ENCODE results near the gene NRL.

NRL gene

GRCh38 chr14:24080888-24081738, 33.6 kb downstream of the NRL start:
- DNase-seq (ENCODE audit: low spot score) = no peak

- DNase-seq (ENCODE audit: low spot score) = no peak
These were observed 34.6 kb downstream of the NRL start for GRCh38 chr14:24080142-24080530.

DNA sequence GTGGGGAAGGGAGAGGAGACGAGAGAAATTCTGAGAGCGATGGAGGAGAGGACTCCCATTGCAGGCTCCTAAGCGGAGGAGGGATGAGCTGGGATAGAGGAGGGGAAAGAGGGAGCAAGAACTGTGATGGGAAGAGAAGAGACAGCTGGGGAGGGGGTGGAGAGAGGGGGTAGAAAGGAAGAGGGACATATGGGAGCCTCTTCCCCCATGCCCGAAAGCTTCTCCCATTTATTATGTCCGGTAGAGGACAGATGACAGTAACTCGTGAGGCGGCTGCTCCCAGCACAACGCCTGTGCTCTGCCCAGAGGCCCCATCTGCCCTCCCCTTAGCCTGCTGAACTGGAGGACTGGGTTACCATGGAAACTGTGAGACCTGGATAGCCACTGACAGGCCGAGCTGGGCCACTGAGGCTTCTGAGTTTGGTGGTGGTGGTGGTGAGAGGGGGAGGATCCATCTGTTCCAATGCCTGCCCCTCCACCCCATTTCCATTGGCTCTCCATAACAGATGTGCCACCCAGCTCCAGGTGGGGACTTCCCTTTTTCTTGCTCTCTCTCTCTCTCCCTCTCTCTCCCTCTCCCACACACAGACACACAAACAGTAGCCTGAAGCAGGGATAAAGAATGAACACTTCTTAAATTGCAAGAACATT, 35.1 kb downstream of the NRL start:
- no peak for DNase-seq (ENCODE audit: low spot score)

DNA sequence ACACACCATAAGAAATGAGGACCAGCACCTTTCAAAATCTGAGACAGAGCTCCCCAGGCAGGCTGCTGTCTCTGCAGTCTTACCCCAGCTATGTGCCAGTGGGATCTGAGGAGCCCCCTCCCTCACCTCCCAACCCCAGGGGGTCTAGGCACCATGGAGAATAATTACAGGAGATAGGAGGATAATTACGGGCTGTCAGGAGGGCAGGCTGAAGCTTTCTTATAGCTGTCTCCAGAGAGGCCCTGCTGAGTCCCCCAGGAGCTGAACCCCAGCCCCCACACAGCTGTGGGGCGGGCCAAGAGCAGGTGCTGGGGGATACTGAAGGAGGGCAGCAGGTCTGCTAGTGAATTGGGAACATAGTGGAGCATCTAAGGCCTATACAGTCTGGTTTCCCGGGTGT, 36.6 kb downstream of the NRL start:
- DNase-seq (ENCODE audit: low spot score) = no peak

DNA sequence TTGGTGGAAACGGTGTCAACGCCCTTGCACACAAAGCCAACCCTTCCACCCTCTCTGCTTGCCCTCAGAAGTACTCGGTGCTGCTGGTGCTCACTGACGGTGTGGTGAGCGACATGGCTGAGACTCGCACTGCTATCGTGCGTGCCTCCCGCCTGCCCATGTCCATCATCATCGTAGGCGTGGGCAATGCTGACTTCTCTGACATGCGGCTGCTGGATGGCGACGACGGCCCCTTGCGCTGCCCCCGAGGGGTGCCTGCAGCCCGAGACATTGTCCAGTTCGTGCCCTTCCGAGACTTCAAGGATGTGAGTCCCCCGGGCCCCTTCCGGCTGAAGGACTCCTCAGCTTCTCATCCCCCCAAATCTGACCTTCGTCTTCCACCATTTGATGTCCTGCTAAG, 37.7 kb downstream of the NRL start:
- no peak for DNase-seq (ENCODE audit: low spot score)

- DNase-seq (ENCODE audit: low spot score) = no peak
These were observed 38.5 kb downstream of the NRL start for GRCh38 chr14:24076302-24076601.

DNA sequence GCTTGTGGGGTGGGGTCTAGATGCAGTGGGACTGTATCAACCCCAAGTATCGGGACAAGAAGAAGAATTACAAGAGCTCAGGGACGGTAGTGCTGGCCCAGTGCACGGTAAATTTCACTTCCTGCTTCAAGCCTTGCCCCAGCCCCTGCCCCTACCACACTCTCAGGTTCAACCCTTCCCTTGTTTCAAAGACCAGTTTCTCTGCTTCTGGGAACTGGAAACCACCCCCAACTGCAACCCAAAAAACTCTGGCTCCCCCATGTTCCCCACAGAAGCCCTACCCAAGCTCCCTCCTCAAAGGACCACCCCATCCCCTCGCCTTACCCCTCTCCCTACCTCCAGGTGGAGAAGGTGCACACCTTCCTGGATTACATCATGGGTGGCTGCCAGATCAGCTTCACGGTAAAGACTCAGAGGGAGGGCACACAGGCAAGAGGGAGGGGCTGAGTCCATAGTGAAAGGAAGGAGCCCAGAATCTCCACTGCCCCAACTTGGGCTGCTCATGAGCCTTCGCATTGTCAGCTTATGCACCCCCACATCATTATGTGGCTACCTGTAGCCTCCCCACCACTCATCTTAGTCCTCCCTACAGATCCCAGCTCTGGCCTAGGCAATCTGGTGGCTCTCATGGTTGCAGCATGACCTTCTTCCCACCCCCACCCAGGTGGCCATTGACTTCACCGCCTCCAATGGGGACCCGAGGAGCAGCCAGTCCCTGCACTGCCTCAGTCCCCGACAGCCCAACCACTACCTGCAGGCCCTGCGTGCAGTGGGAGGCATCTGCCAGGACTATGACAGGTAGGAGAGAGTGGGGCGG, 39.1 kb downstream of the NRL start:
- DNase-seq (ENCODE audit: low spot score) = no peak

- DNase-seq (ENCODE audit: low spot score) = no peak
These were observed 39.9 kb downstream of the NRL start for GRCh38 chr14:24074625-24075484.

- DNase-seq (ENCODE audit: low spot score) = no peak
These were observed 41.6 kb downstream of the NRL start for GRCh38 chr14:24072881-24073877.

GRCh38 chr14:24072436-24072835, 42.3 kb downstream of the NRL start:
- DNase-seq (ENCODE audit: low spot score) = no peak

DNA sequence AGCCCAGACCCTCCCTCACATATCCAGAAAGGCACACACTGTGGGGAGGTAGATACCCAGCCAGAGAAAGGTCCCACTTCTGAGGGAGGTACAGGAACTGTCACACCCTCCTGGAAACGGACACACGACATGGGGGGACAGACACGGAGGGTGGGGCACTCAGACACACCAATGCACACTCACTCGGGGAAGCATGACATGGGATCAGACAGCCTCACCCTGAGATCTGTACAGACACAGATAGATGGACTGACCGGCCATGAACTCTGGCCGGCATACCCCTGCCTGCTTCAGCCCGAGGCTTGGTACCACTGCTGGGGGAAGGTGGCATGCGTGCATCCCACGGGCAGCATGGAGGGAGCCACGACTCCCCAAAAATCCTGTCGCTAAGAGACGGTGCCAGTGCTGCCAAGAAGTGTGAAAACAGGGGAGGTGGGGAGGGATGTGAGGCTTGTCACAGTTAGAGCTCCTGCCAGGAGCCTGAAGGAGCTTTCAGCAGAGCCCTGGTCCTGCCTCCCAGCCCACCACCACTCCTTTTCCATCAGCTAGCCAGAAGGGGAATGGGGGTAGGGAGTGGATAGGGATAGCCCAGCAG, 42.8 kb downstream of the NRL start:
- DNase-seq (ENCODE audit: low spot score) = no peak

GRCh38 chr14:24071144-24071697, 43.5 kb downstream of the NRL start, which contains the start of gene CPNE6:
CPNE6 (plus strand) TSS chr14:24071562; CDS start chr14:24072937, 1,375 bp downstream.
- no peak for DNase-seq (ENCODE audit: low spot score)

DNA sequence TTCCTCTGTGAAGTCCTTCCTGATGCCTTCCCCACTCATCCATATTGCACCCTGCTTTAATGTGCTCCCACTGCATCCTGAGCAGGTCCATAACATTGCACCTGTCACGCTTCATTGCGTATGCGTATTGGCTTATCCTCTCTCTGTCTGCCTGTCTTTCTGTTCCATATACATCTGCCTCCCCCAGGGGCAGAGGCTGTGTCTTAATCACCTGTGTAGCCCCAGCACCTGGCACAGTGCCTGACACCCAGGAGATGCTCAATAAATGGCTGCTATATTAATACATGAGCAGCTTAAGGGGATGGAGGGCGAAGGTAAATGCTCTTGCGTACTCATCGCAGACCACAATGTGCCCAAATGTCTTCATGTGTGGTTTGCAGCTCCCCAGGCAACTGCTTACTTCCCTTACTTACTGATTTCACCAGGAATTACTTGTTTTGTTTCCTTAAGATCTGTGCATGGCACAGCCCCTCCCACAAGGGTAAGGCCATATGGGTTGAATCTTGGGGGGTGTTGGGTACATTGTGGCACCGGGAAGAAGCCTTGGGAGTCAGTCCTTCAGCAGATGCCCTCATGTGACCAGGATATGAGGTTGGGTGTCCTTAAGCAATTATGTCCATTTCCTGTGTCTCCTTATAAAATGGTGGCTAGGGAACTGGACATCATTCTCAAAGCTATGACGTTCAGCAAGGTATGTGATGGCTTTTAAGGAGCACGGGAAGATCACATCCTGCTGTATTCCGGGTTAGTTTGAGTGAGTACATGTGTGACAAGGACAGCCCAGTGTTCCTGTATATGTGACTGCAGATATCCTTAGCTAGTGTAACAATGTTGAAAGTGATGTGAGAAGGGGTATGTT, 44.2 kb downstream of the NRL start:
- DNase-seq (ENCODE audit: low spot score) = no peak

- DNase-seq (ENCODE audit: low spot score) = no peak
These were observed 45.4 kb downstream of the NRL start for GRCh38 chr14:24069411-24069735.

- DNase-seq (ENCODE audit: low spot score) = no peak
These were observed 45.9 kb downstream of the NRL start for GRCh38 chr14:24068711-24069410.

DNA sequence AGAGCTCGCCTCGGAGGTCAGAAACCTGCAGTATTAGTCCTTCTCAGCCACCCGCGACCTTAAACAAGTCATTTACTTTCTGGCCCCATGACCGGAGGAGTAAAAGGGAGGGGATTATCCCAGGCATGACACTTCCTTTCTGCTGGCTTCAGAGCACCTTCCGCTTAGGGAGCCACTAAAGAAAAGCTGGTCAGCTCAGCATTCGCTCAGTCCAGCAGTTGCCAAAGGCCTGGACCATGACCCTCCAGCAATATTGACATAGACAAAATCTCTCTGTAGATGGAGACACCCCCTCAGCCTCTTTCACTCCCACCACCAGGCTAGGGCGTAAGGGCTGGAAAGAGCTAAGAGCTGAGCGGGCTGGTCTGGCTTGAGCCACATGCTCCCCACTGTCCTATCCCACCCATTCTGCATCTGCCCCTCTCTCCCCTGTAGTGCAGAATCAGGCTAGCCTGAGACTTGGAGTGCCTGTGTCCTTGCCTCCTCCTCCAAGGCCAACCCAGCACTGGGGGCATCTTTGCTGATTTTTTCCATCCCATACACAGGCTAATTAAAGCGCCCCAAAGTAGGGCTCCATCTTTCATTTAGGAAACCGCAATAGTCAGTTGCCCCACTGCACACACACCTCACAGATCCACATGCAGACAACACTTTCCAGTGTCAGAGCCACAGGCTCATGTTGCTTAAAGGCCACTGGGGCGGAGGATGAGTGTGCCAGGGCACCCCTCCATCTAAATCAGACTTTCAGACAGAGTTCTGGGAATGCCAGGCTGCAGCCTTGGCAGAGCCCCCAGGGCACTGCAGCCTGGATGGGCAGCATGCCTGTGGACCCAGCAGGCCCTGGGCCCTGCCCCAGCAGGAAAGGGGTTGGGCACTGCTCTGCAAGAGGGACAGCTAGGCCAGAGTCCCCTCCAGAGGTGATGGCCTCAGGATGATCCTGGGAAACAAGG, 47.3 kb downstream of the NRL start:
- no peak for DNase-seq (ENCODE audit: low spot score)

- no peak for DNase-seq (ENCODE audit: low spot score)
These were observed 48.1 kb downstream of the NRL start for GRCh38 chr14:24066496-24067132.
